T-helper 2 cell treated with Interferon-gamma antibody and Interleukin-4, amounts not matched to agents 100 ng/mL and 5 ng/mL, for 36 hours (primary cell): ENCODE measurements around the gene FGFR1OP2. TPM values are rescaled to one million over a fixed set of nuclear protein-coding genes. Genes with fewer than 3 reads are reported as not detected.
"Not testable (repeated sequence)": the region's sequence is repeated elsewhere in the genome, so short reads cannot be mapped to it uniquely, and the experiment has no call there.

Experiments
- intact Hi-C: fragments of 100-400 bp; cut with micrococcal nuclease; formaldehyde crosslinking; loops from one replicate; pipeline ENCODE4 v1.15.1; 2023
- total RNA-seq: library from RNA; stranded (reverse); gene quantifications from 2 replicates; pipeline ENCODE4 v1.2.3, GENCODE V29; 2022

The FGFR1OP2 gene
- 71.8 and 75.3 TPM in 2 replicates for total RNA-seq

DNA sequence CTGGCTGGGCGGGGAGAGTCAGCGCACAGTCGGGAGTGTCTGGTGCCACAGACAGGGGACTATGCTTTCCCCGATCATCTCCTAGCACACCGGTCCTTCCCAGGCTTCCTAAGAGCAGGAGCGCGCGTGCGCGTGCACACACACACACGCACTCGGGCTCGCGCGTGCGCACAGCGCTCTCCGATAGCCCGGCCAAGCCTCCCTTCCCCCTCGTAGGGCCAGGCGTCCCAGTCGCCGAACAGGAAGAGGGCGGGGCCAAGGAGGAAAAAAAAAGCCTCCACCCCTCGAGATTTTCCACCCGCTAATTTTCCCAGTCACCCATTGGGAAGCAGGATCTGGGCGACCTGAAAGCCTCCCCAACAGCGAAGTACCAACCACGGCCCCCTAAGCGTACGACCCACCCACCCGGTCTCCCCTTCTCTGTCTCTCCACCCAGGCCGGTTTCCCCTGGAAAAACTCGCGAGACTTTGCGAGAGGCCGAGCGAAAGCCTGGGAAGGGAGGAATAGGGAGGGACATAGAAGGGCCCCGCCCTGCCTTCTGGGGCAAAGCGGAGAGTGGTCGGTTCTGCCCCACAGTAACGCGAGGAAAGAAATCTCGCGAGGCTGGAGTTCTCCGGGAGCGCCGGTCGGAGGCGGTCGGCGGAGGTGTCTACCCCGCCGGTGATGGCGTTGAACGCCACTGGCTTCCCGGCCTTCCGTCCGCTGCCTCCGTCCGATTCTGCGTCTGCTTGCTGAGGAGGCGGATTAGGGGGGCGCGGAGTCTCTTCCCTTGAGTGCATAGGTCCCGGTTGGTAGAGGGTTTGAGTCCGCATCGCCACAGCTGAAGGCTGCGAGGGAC, at the start of gene FGFR1OP2, which contains the start of gene INTS13:
Gene FGFR1OP2 (plus strand): TSS at position 608 of the 838 bp plus-strand sequence. CDS start 15,689 bp downstream, outside the sequence.
Gene INTS13 (minus strand): TSS at position 119 of the 838 bp plus-strand sequence. CDS start 1,178 bp downstream, outside the sequence.
- intact Hi-C loops, result loop anchor here (1.0 to 10.0 kb wide), 11 partner anchors 15 to 1883 kb away; partner anchors contain the start of genes BMAL2, ITPR2, MRPS35 and PPFIBP1

DNA sequence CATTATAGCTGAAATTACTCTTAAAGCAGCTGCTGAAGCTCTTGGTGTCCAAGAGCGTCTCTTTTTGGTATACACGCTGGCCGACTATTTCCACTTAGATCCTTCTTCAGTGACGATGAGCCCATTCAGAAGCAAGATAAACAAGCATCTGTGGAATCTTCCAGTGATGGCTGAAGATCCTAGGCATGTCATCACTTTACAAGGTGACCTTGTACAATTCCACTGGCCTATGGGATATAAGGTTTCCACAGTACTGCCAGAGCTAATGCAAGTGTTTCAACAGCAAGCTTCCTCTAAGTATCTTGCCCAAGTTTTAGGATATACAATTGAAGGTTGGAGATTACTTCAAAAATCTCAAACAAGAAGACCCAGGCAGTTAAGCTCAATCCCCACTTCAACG, 47.5 kb upstream of the FGFR1OP2 start:
- intact Hi-C loops, result no loop called here

DNA sequence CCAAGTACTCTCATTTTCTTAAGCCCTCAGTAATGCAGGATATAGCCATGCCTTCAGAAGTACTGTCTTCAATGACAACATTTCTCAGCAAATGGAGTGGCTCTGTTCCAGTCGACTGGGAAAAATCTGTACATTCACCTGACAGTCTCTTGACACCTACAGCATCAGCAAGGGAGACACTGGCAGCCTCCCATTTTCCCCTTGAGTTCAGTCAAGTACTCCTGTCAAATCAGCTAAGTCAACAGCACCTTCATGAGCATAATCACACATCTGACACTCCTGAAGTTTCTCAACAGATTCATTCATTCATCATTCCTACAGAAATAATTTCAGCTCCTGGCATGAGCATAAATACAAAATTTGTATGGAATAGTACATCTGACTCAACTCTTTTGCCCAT, 46.6 kb upstream of the FGFR1OP2 start:
- intact Hi-C loops, result no loop called here

DNA sequence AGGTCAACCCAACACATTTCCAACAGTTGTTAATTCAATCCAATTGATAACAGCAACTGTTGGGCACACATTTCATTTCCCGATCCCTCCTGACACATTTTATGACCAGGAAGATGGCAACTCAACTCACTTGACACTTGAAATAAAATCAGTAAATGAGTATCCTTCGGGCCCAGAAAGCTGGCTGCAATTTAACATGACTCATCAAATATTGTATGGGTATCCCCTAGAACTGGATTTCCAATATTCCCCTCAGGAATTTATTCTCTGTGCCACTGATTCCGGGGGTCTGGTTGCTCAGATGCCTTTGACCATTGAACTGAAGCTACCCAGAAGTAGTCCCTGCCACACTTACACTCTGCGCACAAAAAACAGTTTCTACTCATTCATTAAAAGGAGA, 42.6 kb upstream of the FGFR1OP2 start:
- intact Hi-C loops, result no loop called here

DNA sequence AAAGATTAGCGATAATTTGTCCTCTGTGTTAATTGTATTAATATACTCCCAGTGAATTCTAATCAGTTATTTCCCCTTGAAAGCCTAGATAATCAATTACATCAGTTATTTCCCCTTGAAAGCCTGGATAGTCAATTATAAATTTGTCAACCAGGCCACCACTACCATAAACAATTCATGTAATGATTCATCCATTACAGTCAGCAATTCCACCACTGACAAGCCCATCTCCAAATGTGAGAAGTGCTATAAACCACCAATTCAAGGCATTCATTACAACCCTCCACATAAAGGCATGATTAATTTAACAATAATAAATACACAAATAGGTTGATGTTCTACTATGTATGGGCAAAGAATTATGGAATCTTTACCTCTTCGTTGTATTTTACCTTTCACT, 41.4 kb upstream of the FGFR1OP2 start:
- intact Hi-C loops, result no loop called here

DNA sequence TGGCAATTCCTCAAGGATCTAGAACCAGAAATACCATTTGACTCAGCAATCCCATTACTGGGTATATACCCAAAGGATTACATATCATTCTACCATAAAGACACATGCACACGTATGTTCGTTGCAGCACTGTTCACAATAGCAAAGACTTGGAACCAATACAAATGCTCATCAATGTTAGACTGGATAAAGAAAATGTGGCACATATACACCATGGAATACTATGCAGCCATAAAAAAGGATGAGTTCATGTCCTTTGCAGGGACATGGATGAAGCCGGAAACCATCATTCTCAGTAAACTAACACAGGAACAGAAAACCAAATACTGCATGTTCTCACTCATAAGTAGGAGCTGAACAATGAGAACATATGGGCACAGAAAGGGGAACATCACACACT, 34.9 kb upstream of the FGFR1OP2 start:
- intact Hi-C loops, result not testable (repeated sequence)

- intact Hi-C loops, result no loop called here
These were observed 32.2 kb upstream of the FGFR1OP2 start for GRCh38 chr12:26906024-26906423.

GRCh38 chr12:26906704-26907103, 31.6 kb upstream of the FGFR1OP2 start:
- intact Hi-C loops, result no loop called here

- intact Hi-C loops, result no loop called here
These were observed 19.7 kb upstream of the FGFR1OP2 start for GRCh38 chr12:26918321-26919215.

DNA sequence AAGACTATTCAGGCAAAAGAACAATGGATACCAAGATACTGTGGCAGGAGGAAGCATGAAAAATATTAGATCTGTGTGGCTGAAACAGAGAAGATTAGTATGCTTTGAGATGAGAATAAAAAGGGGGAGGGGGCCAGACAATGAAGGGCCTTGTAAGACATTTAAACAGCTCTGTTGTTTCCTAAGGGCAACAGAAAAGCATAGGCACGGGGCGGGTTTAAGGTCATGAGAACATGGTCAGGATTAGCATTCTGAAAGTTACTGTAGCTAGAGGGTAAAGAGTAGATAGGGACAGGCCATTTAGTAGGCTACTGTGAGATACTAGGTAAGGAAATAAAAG, 19.1 kb upstream of the FGFR1OP2 start:
- intact Hi-C loops, result no loop called here

DNA sequence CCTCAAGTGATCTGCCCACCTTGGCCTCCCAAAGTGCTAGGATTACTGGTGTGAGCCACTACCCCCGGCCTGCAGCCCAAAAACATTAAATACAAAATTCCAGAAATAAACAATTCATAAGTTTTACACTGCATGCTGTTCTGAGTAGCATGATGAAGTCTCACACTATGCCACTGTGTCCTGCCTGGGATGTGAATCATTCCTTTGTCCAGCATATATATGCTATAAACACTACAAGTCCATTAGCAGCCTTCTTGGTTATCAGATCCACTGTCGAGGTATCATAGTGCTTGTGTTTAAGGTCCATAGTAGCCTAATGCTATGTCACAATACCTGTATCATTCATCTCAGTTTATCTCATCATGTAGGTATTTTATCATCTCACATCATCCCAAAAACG, 16.4 kb upstream of the FGFR1OP2 start:
- intact Hi-C loops, result no loop called here

- intact Hi-C loops, result no loop called here
These were observed 9.6 kb upstream of the FGFR1OP2 start for GRCh38 chr12:26928661-26929060.

- intact Hi-C loops, result no loop called here
These were observed 8.7 kb upstream of the FGFR1OP2 start for GRCh38 chr12:26929590-26929989.

GRCh38 chr12:26935636-26936378, 2.5 kb upstream of the FGFR1OP2 start:
- intact Hi-C loops, result loop anchor here (5.0 to 10.0 kb wide), 6 partner anchors 84 to 1881 kb away; partner anchors contain the start of genes BMAL2 and PPFIBP1

DNA sequence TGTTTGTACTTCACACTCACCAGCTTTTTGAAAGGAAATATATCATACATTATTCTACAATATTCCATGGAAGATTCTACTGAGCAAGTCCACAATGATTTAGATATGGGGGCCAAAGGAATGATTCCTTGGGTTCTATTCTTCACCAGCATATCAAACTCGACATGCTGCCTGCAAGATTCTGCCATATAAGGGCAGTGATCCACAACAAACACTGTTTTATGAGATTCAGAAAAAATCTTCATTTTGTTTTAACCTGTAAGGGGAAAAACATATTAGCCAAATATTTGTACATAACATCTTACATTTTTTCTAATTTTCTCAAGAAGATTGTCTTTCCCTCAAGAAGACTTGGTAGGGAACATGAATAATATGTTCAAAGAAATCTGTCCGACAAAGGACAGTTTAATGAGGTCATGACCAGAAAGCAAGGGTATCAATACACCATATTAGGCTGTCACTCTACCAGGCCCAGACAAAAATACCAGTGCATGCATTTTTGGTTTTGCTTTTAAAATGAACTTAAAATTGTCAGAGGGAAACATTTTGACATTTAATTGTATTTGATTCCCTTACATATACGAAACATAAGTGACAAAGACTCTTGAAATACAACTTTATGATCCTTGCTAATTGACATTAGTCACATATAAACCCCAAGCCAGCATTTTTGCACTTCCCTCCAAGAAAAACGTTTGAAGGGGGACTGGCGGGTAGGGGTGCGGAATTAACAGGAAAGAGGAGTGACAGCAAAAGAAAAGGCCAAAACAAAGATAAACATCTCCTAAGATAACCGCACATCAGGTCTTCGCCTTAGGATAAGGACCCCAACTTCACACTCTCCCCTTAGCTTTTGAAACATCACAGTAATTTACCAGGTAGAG, 1.5 kb upstream of the FGFR1OP2 start:
- intact Hi-C loops, result loop anchor here (5.0 to 10.0 kb wide), 6 partner anchors 84 to 1882 kb away; partner anchors contain the start of genes BMAL2 and PPFIBP1

GRCh38 chr12:26937443-26937862, 817 bp upstream of the FGFR1OP2 start:
- intact Hi-C loops, result loop anchor here (5.0 to 10.0 kb wide), 6 partner anchors 85 to 1883 kb away; partner anchors contain the start of genes BMAL2 and PPFIBP1

DNA sequence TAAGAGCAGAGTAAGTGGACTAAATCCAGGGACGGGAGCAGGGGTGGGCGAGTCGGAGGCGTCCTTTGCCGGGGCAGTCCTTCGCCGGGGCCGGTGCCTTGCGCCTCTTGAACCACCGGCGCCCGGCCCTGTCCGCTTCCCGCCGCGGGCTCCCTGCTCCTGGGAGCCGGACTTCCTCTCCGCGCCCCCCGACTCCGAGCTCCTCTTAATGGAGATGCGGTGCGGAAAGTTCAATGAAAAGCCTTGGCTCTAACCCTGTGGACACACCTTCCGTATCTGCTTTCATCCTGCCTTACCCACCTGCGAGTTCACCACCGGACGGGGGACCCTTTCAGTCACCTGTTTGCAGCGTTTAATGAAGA, 412 bp downstream of the FGFR1OP2 start:
- intact Hi-C loops, result loop anchor here (1.0 to 10.0 kb wide), 11 partner anchors 14 to 1884 kb away; partner anchors contain the start of genes BMAL2, ITPR2, MRPS35 and PPFIBP1

GRCh38 chr12:26939192-26939832, 1.0 kb downstream of the FGFR1OP2 start:
- intact Hi-C loops, result loop anchor here (2.0 to 10.0 kb wide), 8 partner anchors 13 to 1885 kb away; partner anchors contain the start of genes BMAL2, MRPS35 and PPFIBP1

DNA sequence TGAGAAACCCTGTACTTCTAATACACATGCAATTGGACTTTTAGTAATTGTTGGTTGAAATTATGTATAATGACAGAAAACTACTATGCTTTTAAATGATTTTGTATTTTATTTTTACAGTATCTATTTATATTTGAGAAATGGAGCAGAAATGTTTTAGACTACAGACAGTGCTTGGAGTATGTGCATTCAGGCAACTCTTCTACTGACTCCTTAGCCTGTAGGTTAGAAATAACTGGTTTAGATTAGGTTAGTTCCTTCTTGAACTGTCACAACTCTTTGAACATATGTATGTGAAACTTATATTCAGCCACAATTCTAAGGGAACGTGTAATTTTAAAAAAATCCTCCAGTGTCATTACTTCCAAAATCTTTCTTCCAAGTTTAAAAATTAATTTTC, 1.7 kb downstream of the FGFR1OP2 start:
- intact Hi-C loops, result loop anchor here (2.0 to 10.0 kb wide), 8 partner anchors 13 to 1885 kb away; partner anchors contain the start of genes BMAL2, MRPS35 and PPFIBP1
